ENCODE data around the gene ZNF784. TPM values are rescaled to one million over a fixed set of nuclear protein-coding genes. Genes with fewer than 3 reads are reported as not detected.

ZNF784 gene
- total and polyA plus RNA-seq, 2 of the 13 experiments (the other 11 are each of a cell fraction or from before 2014, with no cell fraction given): 4.1 to 4.2 TPM

GRCh38 chr19:55654868-55655647 is 30.7 kb upstream of the ZNF784 start, which contains the start of gene U2AF2 (continued):
- TF ChIP-seq ZNF510 (CRISPR knock-in tag; IDR thresholded peaks at IDR 0.05; ENCODE audit: low read depth): no peak
- TF ChIP-seq ZNF788 (CRISPR knock-in tag; IDR thresholded peaks at IDR 0.05; ENCODE audit: borderline replicate concordance): peak; percentile 60; the same call in 1 of the 2 replicates
- TF ChIP-seq ZNF138 (CRISPR knock-in tag; IDR thresholded peaks at IDR 0.05; ENCODE audit: low read depth): peak; percentile 33; the same call in 1 of the 2 replicates
- TF ChIP-seq ZNF430 (CRISPR knock-in tag; IDR thresholded peaks at IDR 0.05): peak; percentile 62; the same call in 1 of the 2 replicates
- no peak for TF ChIP-seq TBP (CRISPR knock-in tag; IDR thresholded peaks at IDR 0.05)
- peak; percentile 78 for TF ChIP-seq DMAP1 (CRISPR knock-in tag; IDR thresholded peaks at IDR 0.05)
- 0 out of 2 replicates have a peak, but pooled peaks have one; percentile 45 for TF ChIP-seq ZNF691 (CRISPR knock-in tag; IDR thresholded peaks at IDR 0.05; ENCODE audit: borderline replicate concordance, low read depth)
- no peak for TF ChIP-seq ZNF597 (CRISPR knock-in tag; IDR thresholded peaks at IDR 0.05)
- TF ChIP-seq ZNF17 (CRISPR knock-in tag; IDR thresholded peaks at IDR 0.05): no peak
- TF ChIP-seq PRDM4 (CRISPR knock-in tag; IDR thresholded peaks at IDR 0.05; ENCODE audit: borderline replicate concordance): no peak
- TF ChIP-seq REPIN1 (CRISPR knock-in tag; IDR thresholded peaks at IDR 0.05; ENCODE audit: borderline replicate concordance, low read depth): peak; percentile 15; the same call in 1 of the 2 replicates
- 0 out of 2 replicates have a peak, but pooled peaks have one; percentile 17 for TF ChIP-seq MLXIP (CRISPR knock-in tag; IDR thresholded peaks at IDR 0.05; ENCODE audit: borderline replicate concordance)
- TF ChIP-seq FOXC1 (CRISPR knock-in tag; IDR thresholded peaks at IDR 0.05; ENCODE audit: borderline replicate concordance): peak; percentile 87
- TF ChIP-seq HNRNPH1 (optimal IDR thresholded peaks at IDR 0.05; ENCODE audit: low read depth, low read length): no peak
- no peak for TF ChIP-seq SNAPC4 (CRISPR knock-in tag; IDR thresholded peaks at IDR 0.05)

Data from HepG2 (cell line).